Measurements from ENCODE around the gene ATP1A2. TPM values are rescaled to one million over a fixed set of nuclear protein-coding genes. Genes with fewer than 3 reads are reported as not detected.

Gene ATP1A2
- total RNA-seq, 2 donors from 2014 or later, result 1.8 to 12.1 TPM

- ATAC-seq (no peak), DNase-seq (no peak)
- intact Hi-C loops (cut with DNase I, micrococcal nuclease), result no loop called here
These were observed 71.8 kb downstream of the ATP1A2 start for GRCh38 chr1:160187407-160187806.

DNA sequence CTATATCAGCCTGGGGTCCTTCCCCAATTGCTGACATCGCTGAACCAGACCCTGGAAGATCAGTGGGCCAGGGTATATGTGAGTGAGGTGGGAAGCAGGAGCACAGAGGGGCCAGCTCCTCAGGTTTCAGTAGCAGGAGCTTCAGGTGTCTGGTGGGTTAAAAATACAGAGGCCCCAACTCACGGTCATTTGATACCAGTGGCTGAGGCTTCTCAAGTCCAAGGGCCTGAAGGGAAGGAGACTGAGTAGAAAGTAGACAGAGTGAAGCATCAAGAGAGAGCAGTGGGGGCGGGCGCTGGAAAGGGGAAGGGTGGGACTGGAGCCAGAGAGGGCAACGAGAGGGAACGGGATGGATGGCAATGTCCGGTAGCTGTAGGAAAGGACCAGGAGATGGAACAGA is 72.8 kb downstream of the ATP1A2 start:
- no peak for ATAC-seq
- no peak for DNase-seq
- intact Hi-C loops (cut with DNase I, micrococcal nuclease), result no loop called here

- ATAC-seq (no peak), DNase-seq (no peak)
- intact Hi-C loops (cut with DNase I, micrococcal nuclease), result loop anchor here in 1 of 2 donors (5.0 kb wide), 1 partner anchor 102 kb away; no protein-coding TSS in a partner anchor
These were observed 74.4 kb downstream of the ATP1A2 start, which contains the start of gene CASQ1 for GRCh38 chr1:160189649-160190625. Gene CASQ1, plus strand, starts transcription at chr1:160190575. Its CDS starts 177 bp downstream, at chr1:160190752.

DNA sequence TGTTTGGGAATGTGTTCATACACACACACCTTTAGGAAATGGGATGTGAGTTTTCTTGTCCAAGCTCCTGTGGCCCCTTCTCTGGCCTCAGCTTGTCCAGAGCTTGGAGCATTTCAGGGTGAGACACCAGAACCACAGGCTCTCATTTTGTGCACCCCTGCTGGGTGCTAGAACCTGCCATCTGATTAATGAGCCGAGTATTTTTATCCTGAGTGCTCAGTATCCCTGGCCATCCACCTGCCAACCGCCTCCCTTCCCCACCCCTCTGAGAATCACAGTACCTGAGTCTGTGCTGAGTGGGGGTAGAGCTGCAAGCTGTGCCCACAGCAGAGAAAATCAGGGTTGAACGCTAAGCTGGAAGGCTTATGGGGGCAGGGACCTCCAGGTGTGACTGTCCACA is 76.2 kb downstream of the ATP1A2 start:
- DNase-seq (no peak), ATAC-seq (no peak)
- intact Hi-C loops (cut with DNase I, micrococcal nuclease), result loop anchor here in 1 of 2 donors (2.0 to 5.0 kb wide), 2 partner anchors 27 to 101 kb away; no protein-coding TSS in a partner anchor

- no peak for ATAC-seq
- intact Hi-C loops (cut with DNase I, micrococcal nuclease), result loop anchor here in 1 of 2 donors (2.0 to 5.0 kb wide), 2 partner anchors 27 to 100 kb away; no protein-coding TSS in a partner anchor
- DNase-seq, result no peak
These were observed 76.7 kb downstream of the ATP1A2 start for GRCh38 chr1:160192234-160192633.

Other genes with a start within 250 kb of the ATP1A2 start
- under 1 TPM; 0.31 to 0.34 TPM for gene CFAP45, start 215.6 kb upstream of the ATP1A2 start, total RNA-seq
- 100 to 1,000 TPM; 268 to 291 TPM for gene TAGLN2, start 190.3 kb upstream of the ATP1A2 start, total RNA-seq
- 10 to 100 TPM; 31.5 to 46.3 TPM for gene IGSF9, start 170.1 kb upstream of the ATP1A2 start, total RNA-seq
- not detected for gene SLAMF9, start 161.5 kb upstream of the ATP1A2 start, total RNA-seq
- 1 to 10 TPM; 5.4 to 6.2 TPM for gene PIGM, start 83.8 kb upstream of the ATP1A2 start, total RNA-seq
- under 1 TPM in 1 of 2 donors, not detected in 1; 0.45 TPM for gene KCNJ10, start 45.6 kb upstream of the ATP1A2 start, total RNA-seq
- gene KCNJ9, start 34.2 kb upstream of the ATP1A2 start, total RNA-seq, result not detected
- gene IGSF8, start 17.1 kb upstream of the ATP1A2 start, total RNA-seq, result 10 to 100 TPM; 57.6 to 64.0 TPM
- gene ATP1A4, start 35.8 kb downstream of the ATP1A2 start, total RNA-seq, result not detected
- under 1 TPM in 1 of 2 donors, not detected in 1; 0.64 TPM for gene CASQ1, start 74.8 kb downstream of the ATP1A2 start, total RNA-seq
- 10 to 100 TPM; 26.2 to 42.4 TPM for gene PEA15, start 89.6 kb downstream of the ATP1A2 start, total RNA-seq
- 10 to 100 TPM; 83.3 to 92.8 TPM for gene DCAF8, start 146.8 kb downstream of the ATP1A2 start, total RNA-seq
- 10 to 100 TPM; 57.3 to 70.1 TPM for gene PEX19, start 169.4 kb downstream of the ATP1A2 start, total RNA-seq
- gene COPA, start 227.5 kb downstream of the ATP1A2 start, total RNA-seq, result 100 to 1,000 TPM; 153 to 165 TPM
- gene NCSTN, start 227.6 kb downstream of the ATP1A2 start, total RNA-seq, result 100 to 1,000 TPM in 1 of 2 donors, 10 to 100 TPM in 1; 89.5 to 109 TPM

All from left colon (tissue), 2 donors.